Neural progenitor cell (in vitro differentiated cells): Measurements from ENCODE around the gene PCCB. TPM values are rescaled to one million over a fixed set of nuclear protein-coding genes. Genes with fewer than 3 reads are reported as not detected.

Source experiments
- DNase-seq: peaks from one replicate; pipeline ENCODE4 v3.0.0-alpha.2; 2016; ENCODE audit warnings: low spot score
- H2AFZ ChIP-seq: fragments of 200-600 bp; sonication (generic); replicated peaks from 2 replicates; pipeline ENCODE4 v1.6.1; 2016; ENCODE audit warnings: antibody characterized with exemption
- H3F3A ChIP-seq: fragments of 200-600 bp; sonication (generic); 2 replicates; pipeline ENCODE4 v1.6.1; 2016; ENCODE audit warnings: antibody characterized with exemption, low read depth
- H3K27ac ChIP-seq: fragments of 200-600 bp; sonication (generic); 2 replicates; pipeline ENCODE4 v1.5.1; 2016; ENCODE audit warnings: mild to moderate bottlenecking
- H3K27me3 ChIP-seq: fragments of 200-600 bp; sonication (generic); 2 replicates; pipeline ENCODE4 v1.6.1; 2016; ENCODE audit warnings: mild to moderate bottlenecking, moderate library complexity
- H3K36me3 ChIP-seq: fragments of 200-600 bp; sonication (generic); 2 replicates; pipeline ENCODE4 v1.5.1; 2016
- H3K4me1 ChIP-seq: fragments of 200-600 bp; sonication (generic); 2 replicates; pipeline ENCODE4 v1.6.1; 2016; ENCODE audit warnings: mixed run types
- H3K4me2 ChIP-seq: fragments of 200-600 bp; sonication (generic); 2 replicates; pipeline ENCODE4 v1.6.1; 2016
- H3K4me3 ChIP-seq: fragments of 200-600 bp; sonication (generic); 2 replicates; pipeline ENCODE4 v1.5.1; 2016
- H3K79me2 ChIP-seq: fragments of 200-600 bp; sonication (generic); 2 replicates; pipeline ENCODE4 v1.6.1; 2016; ENCODE audit warnings: low read depth
- H3K9ac ChIP-seq: fragments of 200-600 bp; sonication (generic); 2 replicates; pipeline ENCODE4 v1.6.1; 2016
- H3K9me3 ChIP-seq: fragments of 200-600 bp; sonication (generic); 2 replicates; pipeline ENCODE4 v1.5.1; 2016; ENCODE audit warnings: low read depth
- H4K20me1 ChIP-seq: fragments of 200-600 bp; sonication (generic); 2 replicates; pipeline ENCODE4 v1.6.1; 2016; ENCODE audit warnings: low read depth
- H3K27ac Mint-ChIP-seq: 3 replicates; pipeline ENCODE4 v1.8.0; 2021; ENCODE audit warnings: mixed read lengths
- H3K27me3 Mint-ChIP-seq: 2 replicates; pipeline ENCODE4 v1.8.0; 2022; ENCODE audit warnings: low read depth, mild to moderate bottlenecking, inconsistent platforms, moderate library complexity, mixed read lengths; ENCODE audit not compliant: insufficient read depth
- H3K36me3 Mint-ChIP-seq: 3 replicates; pipeline ENCODE4 v1.8.0; 2021; ENCODE audit warnings: mixed read lengths
- H3K4me1 Mint-ChIP-seq: 3 replicates; pipeline ENCODE4 v1.8.0; 2021; ENCODE audit warnings: mixed read lengths
- H3K4me3 Mint-ChIP-seq: 3 replicates; pipeline ENCODE4 v1.8.0; 2021; ENCODE audit warnings: mild to moderate bottlenecking, moderate library complexity, mixed read lengths
- H3K9me3 Mint-ChIP-seq: 3 replicates; pipeline ENCODE4 v1.8.0; 2020; ENCODE audit warnings: mixed read lengths
- CTCF ChIP-seq: fragments of 200-600 bp; sonication (generic); IDR thresholded peaks from 2 replicates; pipeline ENCODE4 v1.5.1; 2017; ENCODE audit warnings: antibody characterized with exemption, mild to moderate bottlenecking
- EZH2 ChIP-seq: fragments of 200-600 bp; sonication (generic); IDR thresholded peaks from 2 replicates; pipeline ENCODE4 v1.6.1; 2017; ENCODE audit warnings: antibody characterized with exemption, mild to moderate bottlenecking, moderate library complexity
- EZH2phosphoT487 ChIP-seq: fragments of 200-600 bp; sonication (generic); IDR thresholded peaks from 2 replicates; pipeline ENCODE4 v1.6.1; 2017; ENCODE audit warnings: antibody characterized with exemption
- total RNA-seq: library from RNA; depleted of rRNA; stranded (reverse); fragments of >200 nt; gene quantifications from 2 replicates; pipeline ENCODE4 v1.2.3, GENCODE V29; 2015; ENCODE audit warnings: low replicate concordance

Gene PCCB
- 83.4 and 99.2 TPM in 2 replicates for total RNA-seq

- peak within 1 kb of the TSS; percentile 93 for H3K4me3 Mint-ChIP-seq
- peaks cover 45% of the 10 kb centered on the region for H3K79me2 ChIP-seq
- H3K27ac ChIP-seq, result peak within 1 kb of the TSS; percentile 95
- peak within 1 kb of the TSS; percentile 68 for H3K9ac ChIP-seq
- no peaks in the 10 kb centered on the region for H3K36me3 ChIP-seq
- H2AFZ ChIP-seq, result peak within 1 kb of the TSS; percentile 80
- peaks cover 12% of the 10 kb centered on the region for H3K4me1 Mint-ChIP-seq
- peak within 1 kb of the TSS; percentile 58 for H3K4me3 ChIP-seq
- no peaks in the 10 kb centered on the region for H3K27me3 Mint-ChIP-seq
- no peaks in the 10 kb centered on the region for H3K9me3 ChIP-seq
- H3K27ac Mint-ChIP-seq, result peak within 1 kb of the TSS; percentile 90
- H3K36me3 Mint-ChIP-seq, result no peaks in the 10 kb centered on the region
- no peaks in the 10 kb centered on the region for H3K9me3 Mint-ChIP-seq
- DNase-seq, result peak; percentile 96
- peak within 1 kb of the TSS; percentile 83 for H3K4me2 ChIP-seq
- peaks cover 8% of the 10 kb centered on the region for H3K4me1 ChIP-seq
- no peak for TF ChIP-seq EZH2phosphoT487
- TF ChIP-seq CTCF, result peak; percentile 71
- no peak for TF ChIP-seq EZH2
- no peaks in the 10 kb centered on the region for H3K27me3 ChIP-seq
- no peaks in the 10 kb centered on the region for H4K20me1 ChIP-seq
- H3F3A ChIP-seq, result peaks cover 14% of the 10 kb centered on the region
Observed at GRCh38 chr3:136250059-136250902, at the start of gene PCCB. Gene PCCB, plus strand, starts transcription at chr3:136250340. Its CDS starts 36 bp downstream, at chr3:136250376.

DNA sequence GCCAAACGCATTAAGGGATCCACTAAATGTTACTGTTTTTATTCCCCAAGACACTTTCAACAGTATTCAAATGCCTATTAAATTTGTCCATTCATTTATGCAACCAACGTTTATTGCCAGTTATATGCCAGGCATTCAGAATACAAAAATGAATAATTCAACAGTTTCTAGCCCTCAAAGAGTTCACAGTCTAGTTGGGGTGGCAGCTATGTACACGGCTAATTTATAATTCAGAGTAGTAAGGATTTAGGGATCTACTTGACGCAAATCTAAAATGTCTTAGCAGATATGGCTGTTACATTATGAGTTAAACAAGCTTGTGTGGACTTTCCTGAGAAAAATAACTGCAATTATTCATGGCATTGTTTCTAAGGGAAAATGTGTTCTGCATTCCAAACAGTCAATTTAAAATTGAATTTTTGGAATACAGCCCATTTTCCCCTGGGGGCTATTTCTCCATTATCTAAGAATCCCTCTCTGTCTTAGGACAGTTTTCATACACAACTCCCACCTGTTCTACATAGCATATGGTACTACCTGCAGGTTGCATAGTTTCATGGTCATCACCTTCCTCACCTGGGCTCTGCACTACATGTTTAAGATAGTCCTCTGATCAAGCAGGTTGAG is 42.5 kb upstream of the PCCB start:
- Histone ChIP-seq H3K79me2 (no peaks in the 10 kb centered on the region), H3K4me1 (no peaks in the 10 kb centered on the region), H3K9me3 (no peaks in the 10 kb centered on the region), H3F3A (no peaks in the 10 kb centered on the region), H3K4me3 (no peak overlapping the region), H3K4me2 (peak overlapping the region; percentile 27), H4K20me1 (no peaks in the 10 kb centered on the region), H3K36me3 (no peaks in the 10 kb centered on the region), H2AFZ (no peak overlapping the region), H3K27me3 (no peaks in the 10 kb centered on the region), H3K27ac (no peak overlapping the region), H3K9ac (no peak overlapping the region)
- TF ChIP-seq CTCF, result no peak
- no peak for TF ChIP-seq EZH2
- no peak for TF ChIP-seq EZH2phosphoT487
- H3K27me3 Mint-ChIP-seq, result no peaks in the 10 kb centered on the region
- H3K4me3 Mint-ChIP-seq, result no peak overlapping the region
- H3K9me3 Mint-ChIP-seq, result no peaks in the 10 kb centered on the region
- no peaks in the 10 kb centered on the region for H3K36me3 Mint-ChIP-seq
- DNase-seq, result no peak
- no peak overlapping the region for H3K27ac Mint-ChIP-seq
- H3K4me1 Mint-ChIP-seq, result peaks cover 3% of the 10 kb centered on the region

GRCh38 chr3:136209921-136210320 is 40.2 kb upstream of the PCCB start:
- Histone ChIP-seq H3K9ac (no peak overlapping the region), H2AFZ (no peak overlapping the region), H3K4me1 (no peaks in the 10 kb centered on the region), H3F3A (no peaks in the 10 kb centered on the region), H3K27me3 (no peaks in the 10 kb centered on the region), H3K4me2 (no peak overlapping the region), H3K9me3 (no peaks in the 10 kb centered on the region), H3K27ac (no peak overlapping the region), H3K4me3 (no peak overlapping the region), H4K20me1 (no peaks in the 10 kb centered on the region), H3K79me2 (no peaks in the 10 kb centered on the region), H3K36me3 (no peaks in the 10 kb centered on the region)
- H3K4me1 Mint-ChIP-seq, result peaks cover 3% of the 10 kb centered on the region
- no peak overlapping the region for H3K4me3 Mint-ChIP-seq
- peaks cover 3% of the 10 kb centered on the region for H3K27me3 Mint-ChIP-seq
- H3K36me3 Mint-ChIP-seq, result no peaks in the 10 kb centered on the region
- DNase-seq, result no peak
- H3K9me3 Mint-ChIP-seq, result no peaks in the 10 kb centered on the region
- no peak overlapping the region for H3K27ac Mint-ChIP-seq
- no peak for TF ChIP-seq CTCF
- TF ChIP-seq EZH2, result no peak
- TF ChIP-seq EZH2phosphoT487, result no peak
